Measurements from ENCODE around the gene PARP1.
A peak's percentile ranks its signal among the peaks of the same experiment; 100 is the strongest.
"Not testable (repeated sequence)": the region's sequence is repeated elsewhere in the genome, so short reads cannot be mapped to it uniquely, and the experiment has no call there.

PARP1 gene

DNA sequence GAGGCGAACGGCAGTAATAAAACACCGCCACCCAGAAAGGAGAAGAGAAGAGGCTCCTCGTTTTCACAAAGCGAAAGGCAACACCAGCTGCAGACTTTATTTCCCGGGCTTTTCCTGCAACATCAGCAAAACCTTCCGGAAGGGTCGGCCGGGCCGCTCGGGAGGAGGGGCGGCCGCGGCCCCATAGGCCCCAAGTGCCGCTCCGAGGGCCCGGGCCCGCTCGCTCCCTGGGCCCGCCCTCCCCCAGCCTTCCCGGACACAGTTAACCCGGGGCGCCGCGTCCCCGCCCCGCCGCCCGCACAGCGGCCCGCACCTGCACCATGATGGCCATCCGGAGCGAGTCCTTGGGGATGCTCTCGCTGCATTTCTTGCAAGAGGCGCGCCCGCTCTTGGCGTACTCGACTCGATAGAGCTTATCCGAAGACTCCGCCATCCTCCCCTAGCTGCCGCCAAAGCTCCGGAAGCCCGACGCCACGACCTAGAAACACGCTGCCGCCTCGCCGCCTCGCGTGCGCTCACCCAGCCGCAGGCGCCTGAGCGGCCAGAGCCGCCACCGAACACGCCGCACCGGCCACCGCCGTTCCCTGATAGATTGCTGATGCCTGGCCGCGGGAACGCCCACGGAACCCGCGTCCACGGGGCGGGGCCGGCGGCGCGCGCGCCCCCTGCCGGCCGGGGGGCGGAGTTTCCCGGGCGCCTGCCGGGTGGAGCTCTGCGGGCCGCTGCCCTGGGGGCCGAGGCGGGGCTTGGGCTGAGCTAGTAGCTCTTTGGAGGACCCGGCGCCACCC lies at the start of gene PARP1:
Gene PARP1, minus strand, starts transcription at position 597 of the 788 bp plus-strand sequence. Its CDS starts 164 bp downstream, at position 433.
- DNase-seq (ENCODE audit: low spot score): peak; percentile 95

DNA sequence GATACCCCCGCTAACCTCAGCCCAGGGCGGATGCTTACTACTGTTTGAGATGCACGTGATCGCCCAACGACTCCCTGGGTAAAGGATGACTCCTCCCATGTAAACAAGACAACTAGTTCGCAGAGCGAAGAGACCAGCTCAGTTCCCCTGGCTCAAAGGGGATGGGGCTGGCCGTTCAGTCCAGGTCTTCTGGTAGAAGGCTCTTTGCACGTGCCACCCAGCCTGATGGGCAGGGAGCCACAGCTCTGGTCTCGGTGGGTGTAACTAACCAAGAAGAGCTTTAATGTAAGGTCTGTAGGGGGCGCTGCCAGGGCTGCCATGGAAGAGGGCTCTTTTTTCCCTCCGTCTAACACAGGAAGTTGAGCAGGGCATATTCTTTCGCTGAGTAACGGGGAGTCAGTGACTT lies 49.4 kb upstream of the PARP1 start:
- peak; percentile 57 for DNase-seq (ENCODE audit: low spot score)

DNA sequence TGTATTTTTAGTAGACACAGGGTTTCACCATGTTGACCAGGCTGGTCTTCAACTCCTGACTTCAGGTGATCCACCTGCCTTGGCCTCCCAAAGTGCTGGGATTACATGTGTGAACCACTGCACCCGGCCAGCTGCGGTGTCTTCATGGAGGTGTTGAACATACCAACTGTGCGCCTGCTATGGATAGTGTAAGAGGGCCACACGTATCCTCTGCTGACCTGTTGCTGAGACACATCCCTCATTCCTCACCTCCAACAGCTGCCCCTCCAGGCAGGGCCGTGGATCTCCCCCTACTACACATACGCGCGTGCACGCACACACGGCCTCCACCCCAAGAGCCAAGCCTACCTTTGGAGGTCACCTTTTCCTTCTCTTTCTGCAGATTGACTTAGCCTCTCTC lies 48.0 kb upstream of the PARP1 start:
- DNase-seq (ENCODE audit: low spot score): no peak

DNA sequence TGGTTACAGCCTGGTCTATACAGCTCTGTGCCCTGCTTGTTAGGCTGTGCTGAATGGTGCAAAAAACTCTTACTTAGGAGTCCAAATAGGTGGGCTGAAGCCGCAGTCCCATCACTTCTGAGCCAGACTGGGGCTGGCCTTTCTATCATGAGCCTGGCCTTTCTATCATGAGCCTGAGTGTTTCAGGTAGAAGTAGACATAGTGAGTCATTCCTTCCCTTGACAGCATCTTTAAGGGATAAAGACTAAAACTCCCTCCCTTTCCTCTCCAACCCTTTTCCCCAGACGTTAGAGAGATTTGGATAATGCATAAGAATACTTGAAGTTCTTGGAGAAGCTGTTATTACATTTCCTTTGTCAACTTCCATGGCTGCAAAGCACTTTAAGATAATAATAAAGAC lies 46.5 kb upstream of the PARP1 start:
- no peak for DNase-seq (ENCODE audit: low spot score)

DNA sequence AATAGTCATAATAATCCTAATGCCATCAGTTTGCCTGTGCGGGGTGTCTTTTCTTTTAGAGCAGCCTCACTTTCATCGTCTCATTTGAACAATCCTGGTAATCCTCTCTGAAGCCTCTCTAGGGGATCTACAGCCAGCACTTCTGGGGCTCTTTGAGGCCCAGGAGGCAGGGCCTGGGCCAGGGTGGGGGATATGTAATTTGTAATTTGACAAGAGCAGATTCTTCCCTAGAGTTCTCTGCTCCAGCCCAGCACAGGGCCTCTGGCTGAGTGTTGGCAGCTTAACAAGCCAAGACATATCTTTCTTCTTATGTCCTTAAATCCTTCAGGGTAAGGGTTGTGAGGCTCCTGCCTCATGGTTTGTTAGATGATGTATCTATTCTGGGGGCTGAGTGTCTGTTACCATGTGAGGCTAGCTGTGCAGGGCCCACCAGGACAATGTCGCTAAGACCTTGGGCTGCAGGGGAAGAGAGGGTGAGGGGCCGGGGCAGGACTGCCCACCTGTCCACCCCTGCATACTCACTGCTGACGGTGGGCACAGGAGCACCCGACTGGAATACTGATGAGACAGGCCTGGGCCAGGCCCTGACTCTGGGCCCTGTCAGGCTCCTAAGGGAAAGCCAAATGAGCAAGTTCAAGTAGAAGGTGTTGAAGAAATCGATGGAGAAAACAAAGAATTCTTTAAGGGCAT lies 45.3 kb upstream of the PARP1 start:
- DNase-seq (ENCODE audit: low spot score): no peak

DNA sequence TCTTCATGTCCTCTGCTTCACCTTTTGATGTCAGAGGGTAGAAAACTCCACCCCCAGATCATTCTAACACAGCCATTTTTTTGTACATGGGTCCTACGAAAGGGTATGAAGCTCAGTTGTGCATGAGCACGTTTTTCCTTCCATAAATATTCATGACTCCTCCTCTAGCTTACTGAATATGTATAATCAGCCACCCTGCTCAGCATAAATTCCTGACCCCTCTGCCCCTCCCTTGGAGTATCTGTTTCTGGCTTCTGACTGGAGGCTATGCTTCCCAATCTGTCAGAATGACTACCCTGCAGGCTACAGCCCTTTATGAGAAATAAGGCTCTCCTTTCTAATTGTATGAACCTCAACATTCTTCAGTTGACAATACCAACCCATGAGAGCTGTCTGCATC lies 42.8 kb upstream of the PARP1 start:
- DNase-seq (ENCODE audit: low spot score): no peak

DNA sequence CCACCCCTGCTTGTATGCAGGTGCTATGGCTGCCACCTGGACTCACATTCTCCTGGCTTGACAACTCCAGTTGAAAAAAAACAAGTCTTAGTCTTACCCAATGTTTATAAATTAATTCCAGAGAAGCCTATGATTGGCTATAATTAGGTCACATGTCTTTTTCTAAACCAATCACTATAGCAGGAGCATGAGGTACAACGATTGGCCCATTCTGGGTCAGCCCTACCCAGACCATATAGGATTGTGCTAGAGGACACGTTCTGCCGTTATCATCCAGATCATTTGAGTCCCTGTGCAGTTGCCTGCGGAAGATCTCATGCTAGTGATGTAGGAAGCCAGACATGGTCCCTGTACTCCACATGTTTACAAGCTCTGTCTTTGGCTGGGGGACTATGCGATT lies 41.9 kb upstream of the PARP1 start:
- no peak for DNase-seq (ENCODE audit: low spot score)

DNA sequence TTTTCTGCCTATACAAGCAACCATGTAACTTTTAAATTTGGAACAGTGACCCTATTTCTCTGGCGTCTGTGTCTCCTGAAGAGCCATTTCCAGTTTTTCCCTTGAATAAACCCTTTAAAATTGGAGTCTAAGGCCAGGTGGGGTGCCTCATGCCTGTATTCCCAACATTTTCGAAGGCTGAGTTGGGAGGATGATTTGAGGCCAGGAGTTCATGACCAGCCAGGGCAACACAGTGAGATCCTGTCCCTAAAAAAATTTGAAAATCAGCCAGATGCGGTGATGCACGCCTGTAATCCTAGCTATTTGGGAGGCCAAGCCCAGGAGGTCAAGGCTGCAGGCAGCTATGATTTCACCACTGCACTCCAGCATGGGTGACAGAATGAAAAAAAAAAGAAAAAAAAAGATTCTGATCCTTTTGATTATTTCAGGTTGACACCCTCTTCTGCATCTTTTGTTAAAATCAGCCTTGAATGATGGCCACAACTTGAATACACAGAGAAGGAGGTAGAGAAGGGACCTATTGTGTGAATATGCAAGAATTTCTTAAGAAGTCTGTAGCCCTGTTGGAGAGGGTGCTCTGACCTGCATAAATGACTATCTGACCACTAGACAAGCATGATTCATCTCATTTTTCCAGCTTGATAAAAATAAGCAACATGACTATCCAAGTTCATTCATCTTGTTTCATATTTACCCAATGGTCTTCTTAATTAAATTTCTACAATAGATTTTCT lies 40.2 kb upstream of the PARP1 start:
- DNase-seq (ENCODE audit: low spot score): no peak

DNA sequence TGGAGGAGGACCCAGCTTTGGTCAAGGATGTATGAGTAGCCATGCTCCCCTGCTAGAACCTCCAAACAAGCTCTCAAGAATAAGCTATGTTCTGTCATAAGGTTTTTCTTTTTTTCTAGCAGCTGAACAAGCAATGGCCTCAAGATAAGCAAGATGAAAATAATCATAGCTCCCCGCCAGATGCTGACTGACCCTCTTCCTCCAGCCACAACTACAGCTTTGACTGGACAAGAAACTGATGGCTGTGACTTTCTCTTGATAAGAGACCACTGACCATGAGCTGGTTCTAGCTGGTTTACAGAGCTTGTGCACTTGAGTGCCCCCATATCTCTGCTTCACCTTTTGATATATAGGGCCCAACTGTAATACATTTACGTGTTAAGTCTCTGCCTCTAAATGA lies 38.2 kb upstream of the PARP1 start:
- DNase-seq (ENCODE audit: low spot score): no peak

DNA sequence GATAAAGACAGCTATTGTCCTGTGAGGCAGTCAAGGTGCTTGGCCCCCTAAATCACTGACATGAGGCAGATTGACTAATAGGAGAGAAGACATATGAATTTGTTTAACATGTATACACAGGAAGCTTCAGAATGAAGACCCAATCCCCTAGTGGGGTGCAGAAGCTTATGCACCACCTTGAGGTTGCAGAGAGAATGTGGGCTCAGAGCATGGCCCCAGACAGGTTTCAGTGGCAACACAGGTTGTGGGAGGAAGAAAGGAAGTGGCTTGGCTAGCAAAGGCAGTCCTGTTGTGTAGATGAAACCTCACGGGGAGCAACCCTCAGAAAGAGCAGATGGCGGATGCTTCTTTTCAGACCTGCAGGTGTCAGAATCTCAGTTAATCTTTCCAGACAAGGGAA lies 37.0 kb upstream of the PARP1 start:
- peak; percentile 70 for DNase-seq (ENCODE audit: low spot score)

DNA sequence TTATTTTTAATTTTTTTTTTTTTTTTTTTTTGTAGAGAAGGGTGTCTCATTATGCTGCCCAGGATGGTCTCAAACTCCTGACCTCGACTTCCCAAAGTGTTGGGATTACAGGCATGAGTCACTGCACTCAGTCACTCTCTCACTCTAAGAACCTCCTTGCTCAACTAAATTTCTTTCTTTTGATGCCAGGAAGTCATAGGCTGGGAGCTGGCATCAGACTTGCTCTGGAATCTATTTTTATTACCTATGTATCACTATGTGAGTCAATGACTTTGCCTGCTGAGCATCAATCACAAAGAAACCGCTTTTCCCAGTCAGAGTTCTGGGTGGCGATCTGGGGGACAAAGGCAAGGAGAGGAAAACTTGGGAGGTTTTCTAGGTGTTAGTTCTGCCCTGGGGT lies 35.5 kb upstream of the PARP1 start:
- no peak for DNase-seq (ENCODE audit: low spot score)

DNA sequence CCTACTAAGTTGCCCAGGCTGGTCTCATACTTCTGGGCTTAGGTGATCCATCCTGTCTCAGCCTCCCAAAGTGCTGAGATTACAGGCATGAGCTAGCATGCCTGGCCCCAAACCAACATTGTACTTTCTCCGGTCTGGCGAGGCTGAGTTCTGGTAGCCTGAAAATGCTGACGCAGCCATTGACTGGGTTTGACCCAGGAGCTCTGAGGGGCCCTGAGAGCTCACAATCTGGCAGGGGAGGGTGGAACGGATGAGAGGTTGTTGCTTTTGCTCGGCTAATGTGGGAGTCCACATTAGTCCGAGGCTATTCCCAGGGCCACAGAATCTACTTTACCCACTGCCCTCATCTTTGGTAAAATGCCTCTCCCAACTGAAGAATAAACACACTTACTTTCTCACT lies 35.1 kb upstream of the PARP1 start:
- DNase-seq (ENCODE audit: low spot score): no peak

DNA sequence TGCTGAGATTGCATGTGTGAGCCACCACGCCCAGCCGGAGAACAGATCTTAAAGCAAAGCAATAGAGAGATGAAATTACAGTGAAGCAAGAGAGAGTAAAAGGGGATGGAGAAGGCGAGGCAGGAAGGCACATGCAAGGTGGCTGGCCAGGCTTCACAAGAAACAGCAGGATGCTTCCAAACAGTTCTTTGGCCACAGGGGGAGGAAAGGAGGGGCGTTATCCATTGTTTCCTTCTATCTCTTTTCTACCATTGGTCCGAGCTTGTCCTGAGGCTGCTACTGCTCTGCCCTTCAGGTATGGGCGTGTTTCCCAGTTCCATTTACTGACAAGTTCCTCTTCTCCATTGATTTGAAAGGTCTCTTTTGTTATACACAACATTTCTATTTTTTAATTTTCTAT lies 33.7 kb upstream of the PARP1 start:
- DNase-seq (ENCODE audit: low spot score): no peak

DNA sequence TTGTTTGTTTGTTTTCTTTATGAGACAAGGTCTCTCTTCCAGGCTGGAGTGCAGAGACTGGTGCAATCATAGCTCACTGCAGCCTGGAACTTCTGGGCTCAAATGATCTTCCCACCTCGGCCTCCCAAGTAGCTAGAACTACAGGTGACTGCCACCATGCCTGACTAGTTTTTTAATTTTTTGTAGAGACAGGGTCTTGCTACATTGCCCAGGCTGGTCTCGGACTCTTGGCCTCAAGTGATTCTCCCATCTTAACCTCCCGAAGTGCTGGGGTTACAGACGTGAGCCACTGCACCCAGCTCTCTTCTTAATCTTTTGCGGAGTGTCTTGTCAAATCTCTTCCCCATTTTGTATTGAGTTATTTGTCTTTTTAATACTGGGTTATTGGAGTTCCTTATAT lies 32.6 kb upstream of the PARP1 start:
- no peak for DNase-seq (ENCODE audit: low spot score)

DNA sequence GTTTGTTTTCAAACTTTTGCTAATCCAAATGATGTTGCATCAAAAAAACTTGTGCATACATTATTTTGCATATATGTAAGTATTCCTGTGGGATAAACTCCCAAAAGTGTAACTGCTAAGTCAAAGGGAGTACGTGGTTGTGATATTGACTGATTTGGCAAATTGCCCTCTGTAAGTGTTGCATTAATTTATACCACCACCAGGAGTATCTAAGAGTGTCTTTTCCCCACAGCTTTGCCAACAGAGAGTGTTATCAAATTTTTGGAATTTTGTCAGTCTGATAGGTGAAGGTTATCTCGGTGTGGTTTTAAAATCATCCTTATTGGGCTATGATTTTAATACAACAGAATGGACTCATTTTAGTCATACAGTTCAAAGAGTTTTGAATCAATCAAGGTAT lies 30.1 kb upstream of the PARP1 start:
- no peak for DNase-seq (ENCODE audit: low spot score)

DNA sequence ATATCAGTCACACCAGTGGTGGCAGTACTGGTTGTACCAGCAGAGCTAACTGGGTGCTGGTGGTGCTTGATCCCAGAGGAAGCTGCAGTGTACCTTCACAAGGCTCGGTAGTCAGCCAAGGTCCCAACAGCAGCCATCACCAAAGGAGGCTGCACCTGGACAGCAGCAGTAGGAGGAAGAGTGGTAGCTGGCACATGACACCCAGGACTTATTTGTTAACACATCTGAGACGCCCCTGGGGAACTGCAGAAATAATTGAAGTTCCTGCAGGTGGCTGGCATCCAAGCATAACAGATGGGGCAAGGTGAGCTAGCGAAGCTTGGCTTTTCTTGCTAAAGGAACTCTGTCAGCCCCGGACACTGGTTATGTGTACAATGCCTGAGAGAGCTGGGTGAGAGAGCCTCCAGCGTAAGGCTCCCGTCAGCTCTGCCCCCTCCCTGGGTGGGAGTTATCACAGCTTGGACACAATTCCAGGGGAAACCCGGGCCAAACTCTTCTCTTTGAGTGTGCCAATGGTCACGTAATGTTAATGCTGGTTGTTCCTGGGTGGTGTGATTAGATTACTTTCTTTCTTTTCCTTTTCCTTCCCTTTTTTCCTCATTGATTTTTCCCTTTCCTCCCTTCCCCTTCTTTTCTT lies 29.1 kb upstream of the PARP1 start:
- peak; percentile 86 for DNase-seq (ENCODE audit: low spot score)

DNA sequence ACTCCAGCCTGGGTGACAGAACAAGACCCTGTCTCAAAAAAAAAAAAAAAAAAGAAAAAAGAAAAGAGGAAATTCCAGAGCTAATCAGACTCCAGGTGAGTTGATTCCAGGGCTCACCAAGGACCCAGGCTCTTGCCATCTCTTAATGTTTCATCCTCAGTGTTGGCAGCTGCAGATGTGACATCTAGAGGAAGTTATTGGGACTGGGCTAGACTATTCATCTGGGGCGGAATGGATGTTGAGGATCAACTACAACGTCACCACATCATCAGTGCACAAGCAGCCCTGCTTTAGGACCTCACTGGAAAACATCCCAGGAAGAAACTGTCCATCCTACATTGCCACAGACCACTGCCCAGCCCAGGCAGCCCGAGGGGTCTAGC lies 28.6 kb upstream of the PARP1 start:
- DNase-seq (ENCODE audit: low spot score): peak; percentile 44

DNA sequence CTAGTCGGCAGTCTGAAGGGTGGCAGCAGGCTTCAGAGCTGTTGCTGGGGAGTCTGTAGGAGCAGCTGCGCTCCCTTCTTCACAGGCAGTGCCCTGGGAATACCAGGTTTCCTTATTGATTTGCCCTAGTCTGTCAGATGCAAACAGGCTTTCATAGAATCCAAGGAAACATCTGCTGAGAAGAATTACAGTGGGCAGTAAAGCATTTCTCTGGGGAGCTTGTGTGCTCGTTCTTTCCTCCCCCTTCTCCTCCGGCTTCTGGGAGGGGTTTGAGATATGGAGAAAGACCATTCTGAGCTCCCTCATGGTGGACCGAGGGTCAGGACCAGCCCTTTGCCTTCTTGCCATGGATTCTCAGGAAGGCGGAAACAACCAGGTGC lies 25.4 kb upstream of the PARP1 start:
- no peak for DNase-seq (ENCODE audit: low spot score)

DNA sequence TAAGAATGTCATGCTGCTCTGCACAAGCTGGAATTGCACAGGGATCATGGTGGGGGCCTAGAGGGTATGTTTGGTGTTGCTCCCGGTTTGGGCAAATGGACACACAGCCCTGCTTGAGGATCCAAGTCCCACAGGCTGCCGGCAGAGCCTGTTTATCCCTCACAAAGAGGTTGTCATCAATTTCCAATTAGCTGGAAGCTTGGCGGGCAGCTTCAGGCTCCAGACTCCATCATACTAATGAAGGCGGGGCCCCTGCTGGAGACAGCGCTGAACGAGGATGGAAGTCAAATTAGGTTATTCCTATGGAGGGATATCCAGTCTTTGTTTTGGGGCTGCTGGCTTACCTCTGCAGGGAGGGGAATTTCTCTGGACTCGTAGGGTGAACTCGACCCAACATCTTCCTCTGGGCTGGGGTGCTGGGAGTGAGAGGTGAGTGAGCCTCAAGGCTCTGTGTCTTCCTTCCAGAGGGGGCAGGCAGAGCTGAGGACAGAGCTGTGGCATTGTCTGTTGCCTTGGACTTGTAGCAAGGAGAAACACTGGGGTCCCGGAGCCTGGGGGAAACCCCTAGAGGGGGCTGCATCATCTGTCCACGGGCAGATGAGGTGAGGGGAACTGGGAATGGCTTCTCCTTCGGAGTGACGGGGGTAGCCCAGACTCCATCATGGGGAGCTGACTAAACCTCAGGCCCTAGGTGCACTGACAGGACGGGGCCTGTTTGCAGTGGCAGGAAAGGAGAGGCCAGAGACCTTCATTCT lies 24.9 kb upstream of the PARP1 start:
- DNase-seq (ENCODE audit: low spot score): no peak

DNA sequence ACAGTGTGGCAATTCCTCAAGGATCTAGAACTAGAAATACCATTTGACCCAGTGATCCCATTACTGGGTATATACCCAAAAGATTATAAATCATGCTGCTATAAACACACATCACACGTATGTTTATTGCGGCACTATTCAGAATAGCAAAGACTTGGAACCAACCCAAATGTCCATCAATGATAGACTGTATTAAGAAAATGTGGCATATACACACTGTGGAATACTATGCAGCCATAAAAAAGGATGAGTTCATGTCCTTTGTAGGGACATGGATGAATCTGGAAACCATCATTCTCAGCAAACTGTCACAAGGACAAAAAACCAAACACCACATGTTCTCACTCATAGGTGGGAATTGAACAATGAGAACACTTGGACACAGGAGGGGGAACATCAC lies 24.0 kb upstream of the PARP1 start:
- DNase-seq (ENCODE audit: low spot score): not testable (repeated sequence)

DNA sequence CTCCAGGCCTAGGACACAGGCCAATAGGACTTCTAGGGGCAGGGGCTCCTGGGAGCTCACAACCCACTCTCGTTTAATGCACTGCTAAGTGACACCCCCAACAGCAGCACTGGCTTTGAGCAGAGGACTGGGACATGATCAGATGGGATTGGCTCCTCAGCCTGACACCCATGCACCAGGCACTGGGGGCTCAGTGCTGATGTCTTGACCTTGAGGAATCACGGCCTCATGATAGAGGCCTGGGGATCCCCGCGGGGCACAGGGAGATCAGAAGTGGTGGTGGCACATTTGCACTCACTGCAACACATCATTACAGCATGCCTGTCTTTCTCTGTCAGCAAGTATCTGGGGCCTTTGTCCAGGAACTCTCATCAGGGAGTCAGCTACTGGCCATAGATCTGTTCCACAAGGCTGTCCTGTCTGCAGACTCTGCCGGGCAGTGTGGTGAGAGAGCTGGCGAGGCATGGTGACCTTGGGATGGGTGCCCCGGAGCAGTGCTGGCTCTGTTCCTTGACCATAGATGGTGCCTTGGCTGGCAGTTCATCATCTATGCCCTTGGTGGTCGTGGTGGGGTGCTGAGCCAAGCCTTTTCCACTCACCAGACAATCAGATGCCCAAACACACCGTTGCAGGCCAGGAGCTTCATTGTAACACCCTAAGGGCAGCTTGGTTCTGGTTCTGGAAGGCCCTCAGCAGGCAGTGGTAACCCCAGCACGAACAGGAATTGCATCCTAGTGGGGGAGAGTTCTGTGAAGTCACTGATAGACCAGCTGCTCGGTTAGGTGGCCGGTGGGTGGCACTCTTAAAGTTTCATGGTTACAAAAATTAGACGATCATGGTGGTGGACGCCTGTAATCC lies 22.2 kb upstream of the PARP1 start:
- no peak for DNase-seq (ENCODE audit: low spot score)
